HG02981 (cell line): ENCODE data around the gene PNKD.
A peak's percentile ranks its signal among the peaks of the same experiment; 100 is the strongest.

Source experiments
- ATAC-seq: cut with Tn5 transposase; IDR thresholded peaks from one replicate; pipeline ENCODE4 v1.9.1; 2021; ENCODE audit warnings: mild to moderate bottlenecking, moderate library complexity; ENCODE audit not compliant: unreplicated experiment

PNKD gene

GRCh38 chr2:218256612-218257350 is 13.5 kb upstream of the PNKD start:
- ATAC-seq: no peak

- ATAC-seq: peak; percentile 88
Measured at GRCh38 chr2:218257390-218257981, 12.8 kb upstream of the PNKD start.

GRCh38 chr2:218259099-218259961 is 11.0 kb upstream of the PNKD start:
- no peak for ATAC-seq

GRCh38 chr2:218260166-218260565 is 10.2 kb upstream of the PNKD start:
- no peak for ATAC-seq

GRCh38 chr2:218260742-218261422 is 9.4 kb upstream of the PNKD start, which contains the start of gene GPBAR1:
Gene GPBAR1, plus strand, starts transcription at chr2:218261015. Its CDS starts 1,710 bp downstream, at chr2:218262725.
- ATAC-seq: no peak

GRCh38 chr2:218261423-218262236 is 8.7 kb upstream of the PNKD start:
- ATAC-seq: no peak

GRCh38 chr2:218262237-218262600 is 8.1 kb upstream of the PNKD start:
- no peak for ATAC-seq

- no peak for ATAC-seq
Measured at GRCh38 chr2:218262631-218263586, 7.4 kb upstream of the PNKD start.

- ATAC-seq: no peak
Measured at GRCh38 chr2:218263817-218264641, 6.3 kb upstream of the PNKD start.

GRCh38 chr2:218264773-218265561 is 5.4 kb upstream of the PNKD start:
- ATAC-seq: no peak

GRCh38 chr2:218265626-218266025 is 4.7 kb upstream of the PNKD start:
- no peak for ATAC-seq

- ATAC-seq: no peak
Measured at GRCh38 chr2:218266316-218266979, 3.9 kb upstream of the PNKD start.

GRCh38 chr2:218267259-218267658 is 3.1 kb upstream of the PNKD start:
- ATAC-seq: no peak

GRCh38 chr2:218270721-218271486 is 585 bp downstream of the PNKD start:
- ATAC-seq: no peak

GRCh38 chr2:218271487-218271797 is 1.1 kb downstream of the PNKD start:
- no peak for ATAC-seq

GRCh38 chr2:218271865-218272530 is 1.7 kb downstream of the PNKD start:
- no peak for ATAC-seq
